SU-DHL-6 (cell line): Measurements from ENCODE around the gene LRTM1.

ENCODE experiments used
- H2AFZ ChIP-seq: fragments of 200-600 bp; sonication (generic); 2 replicates; pipeline ENCODE4 v1.6.1; 2014; ENCODE audit warnings: low read depth, mild to moderate bottlenecking, moderate library complexity, mixed read lengths, antibody characterized with exemption, low read length; ENCODE audit not compliant: severe bottlenecking
- H3F3A ChIP-seq: fragments of 200-600 bp; shearing (Covaris generic); 2 replicates; pipeline ENCODE4 v1.6.0; 2016; ENCODE audit warnings: antibody characterized with exemption, mild to moderate bottlenecking; ENCODE audit not compliant: insufficient read depth
- H3K27ac ChIP-seq: fragments of 200-600 bp; sonication (generic); 2 replicates; pipeline ENCODE4 v1.5.1; 2016; ENCODE audit warnings: low read depth, mild to moderate bottlenecking, low read length, moderate library complexity, mixed read lengths
- H3K27me3 ChIP-seq: fragments of 200-600 bp; sonication (generic), shearing (Covaris generic); 2 replicates; pipeline ENCODE4 v1.6.0; 2014; ENCODE audit warnings: mild to moderate bottlenecking, low read length
- H3K36me3 ChIP-seq: fragments of 200-600 bp; sonication (generic); 2 replicates; pipeline ENCODE4 v1.6.1; 2014; ENCODE audit warnings: mild to moderate bottlenecking, low read length, mixed read lengths
- H3K4me2 ChIP-seq: fragments of 300-600, 200-600 bp; shearing (Covaris generic), sonication (generic); 2 replicates; pipeline ENCODE4 v1.6.0; 2014; ENCODE audit warnings: low read length, low read depth, mild to moderate bottlenecking; ENCODE audit not compliant: poor library complexity, severe bottlenecking
- H3K4me3 ChIP-seq: fragments of 200-600 bp; sonication (generic); 2 replicates; pipeline ENCODE4 v1.5.1; 2014; ENCODE audit warnings: antibody characterized with exemption, low read length, mild to moderate bottlenecking, mixed read lengths; ENCODE audit not compliant: insufficient read depth, poor library complexity, severe bottlenecking
- H3K79me2 ChIP-seq: fragments of 200-600 bp; sonication (generic); 2 replicates; pipeline ENCODE4 v1.6.1; 2014; ENCODE audit warnings: mild to moderate bottlenecking, low read length, moderate library complexity; ENCODE audit not compliant: insufficient read depth
- H3K9ac ChIP-seq: fragments of 200-600 bp; sonication (generic); 2 replicates; pipeline ENCODE4 v1.7.0; 2014; ENCODE audit warnings: mild to moderate bottlenecking, low read length
- H3K9me2 ChIP-seq: fragments of 200-600 bp; sonication (generic); replicated peaks from 2 replicates; pipeline ENCODE4 v1.6.1; 2014; ENCODE audit warnings: low read length; ENCODE audit not compliant: insufficient read depth
- H3K9me3 ChIP-seq: fragments of 200-600 bp; sonication (generic); 2 replicates; pipeline ENCODE4 v1.6.1; 2014; ENCODE audit warnings: low read length, mixed read lengths; ENCODE audit not compliant: insufficient read depth
- H4K20me1 ChIP-seq: fragments of 200-600 bp; sonication (generic); 2 replicates; pipeline ENCODE4 v1.6.1; 2014; ENCODE audit warnings: low read depth, mild to moderate bottlenecking, antibody characterized with exemption, low read length, moderate library complexity, mixed read lengths
- EZH2phosphoT487 ChIP-seq: fragments of 200-600 bp; sonication (generic), shearing (Covaris generic); conservative IDR thresholded peaks from 2 replicates; pipeline ENCODE4 v1.6.1; 2018; ENCODE audit warnings: mild to moderate bottlenecking, antibody characterized with exemption, low read length, moderate library complexity, mixed read lengths
- TF ChIP-seq, protein P1 (sequence below): fragments of 200-600 bp; sonication (generic); IDR thresholded peaks from one replicate; pipeline ENCODE4 v1.5.1; 2017; ENCODE audit warnings: antibody characterized with exemption, mild to moderate bottlenecking, low read length, moderate library complexity; ENCODE audit not compliant: insufficient read depth, poor library complexity, severe bottlenecking

Gene LRTM1

DNA sequence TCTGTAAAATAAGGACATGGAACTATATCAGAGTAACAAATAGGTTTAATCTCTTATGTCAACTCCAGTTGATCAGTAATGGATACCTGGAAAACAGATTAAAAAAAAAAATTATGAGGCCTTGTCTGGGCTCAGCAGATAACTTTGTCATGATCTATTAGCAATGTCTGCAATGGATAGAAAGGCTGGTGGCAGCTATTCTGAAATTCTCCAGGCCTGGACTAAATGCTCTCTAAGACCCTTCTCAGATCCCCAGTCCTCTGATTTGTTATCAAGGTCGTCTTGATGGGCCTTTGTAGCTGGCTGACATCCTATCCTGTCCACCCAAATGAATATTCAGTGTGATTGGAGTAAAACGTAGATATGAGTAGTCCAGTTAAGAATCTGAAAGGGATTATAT, 13.7 kb downstream of the LRTM1 start:
- H3K9ac ChIP-seq, result no peak overlapping the region
- no peak for TF ChIP-seq EZH2phosphoT487
- TF ChIP-seq, protein P1, sequence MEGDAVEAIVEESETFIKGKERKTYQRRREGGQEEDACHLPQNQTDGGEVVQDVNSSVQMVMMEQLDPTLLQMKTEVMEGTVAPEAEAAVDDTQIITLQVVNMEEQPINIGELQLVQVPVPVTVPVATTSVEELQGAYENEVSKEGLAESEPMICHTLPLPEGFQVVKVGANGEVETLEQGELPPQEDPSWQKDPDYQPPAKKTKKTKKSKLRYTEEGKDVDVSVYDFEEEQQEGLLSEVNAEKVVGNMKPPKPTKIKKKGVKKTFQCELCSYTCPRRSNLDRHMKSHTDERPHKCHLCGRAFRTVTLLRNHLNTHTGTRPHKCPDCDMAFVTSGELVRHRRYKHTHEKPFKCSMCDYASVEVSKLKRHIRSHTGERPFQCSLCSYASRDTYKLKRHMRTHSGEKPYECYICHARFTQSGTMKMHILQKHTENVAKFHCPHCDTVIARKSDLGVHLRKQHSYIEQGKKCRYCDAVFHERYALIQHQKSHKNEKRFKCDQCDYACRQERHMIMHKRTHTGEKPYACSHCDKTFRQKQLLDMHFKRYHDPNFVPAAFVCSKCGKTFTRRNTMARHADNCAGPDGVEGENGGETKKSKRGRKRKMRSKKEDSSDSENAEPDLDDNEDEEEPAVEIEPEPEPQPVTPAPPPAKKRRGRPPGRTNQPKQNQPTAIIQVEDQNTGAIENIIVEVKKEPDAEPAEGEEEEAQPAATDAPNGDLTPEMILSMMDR, result no peak
- no peaks in the 10 kb centered on the region for H3K27me3 ChIP-seq
- H3K79me2 ChIP-seq, result no peaks in the 10 kb centered on the region
- no peaks in the 10 kb centered on the region for H3F3A ChIP-seq
- H3K4me3 ChIP-seq, result no peak overlapping the region
- no peak overlapping the region for H3K4me2 ChIP-seq
- H4K20me1 ChIP-seq, result no peaks in the 10 kb centered on the region
- no peaks in the 10 kb centered on the region for H3K36me3 ChIP-seq
- H3K27ac ChIP-seq, result no peak overlapping the region
- H2AFZ ChIP-seq, result no peak overlapping the region
- no peaks in the 10 kb centered on the region for H3K9me2 ChIP-seq
- H3K9me3 ChIP-seq, result no peaks in the 10 kb centered on the region

DNA sequence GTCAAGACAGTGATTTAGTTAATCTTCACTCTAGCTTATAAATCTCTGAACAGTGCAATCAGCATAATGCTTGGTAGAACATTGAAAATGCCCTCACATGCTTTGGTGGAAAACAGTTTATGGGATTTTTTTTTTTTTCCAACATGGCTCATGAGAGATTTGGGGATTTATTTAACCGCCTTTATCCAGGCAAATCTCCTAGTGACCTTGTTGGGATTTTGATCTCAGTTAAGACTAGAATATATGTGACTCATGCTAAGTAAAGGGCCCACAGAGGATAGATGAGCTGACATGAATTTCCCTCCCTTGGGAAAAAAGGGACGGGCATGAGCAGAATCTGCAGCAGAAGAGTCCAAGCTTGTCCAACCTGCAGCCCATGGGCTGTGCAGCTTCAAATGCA, 18.7 kb downstream of the LRTM1 start:
- Histone ChIP-seq H3K27me3 (no peaks in the 10 kb centered on the region), H3K4me3 (no peak overlapping the region), H3K9me2 (no peaks in the 10 kb centered on the region), H3K27ac (no peak overlapping the region), H3K36me3 (no peaks in the 10 kb centered on the region), H2AFZ (no peak overlapping the region), H3K4me2 (no peak overlapping the region), H4K20me1 (no peaks in the 10 kb centered on the region), H3F3A (no peaks in the 10 kb centered on the region), H3K9me3 (no peaks in the 10 kb centered on the region), H3K79me2 (no peaks in the 10 kb centered on the region), H3K9ac (no peak overlapping the region)
- TF ChIP-seq, protein P1, result no peak
- TF ChIP-seq EZH2phosphoT487, result no peak

DNA sequence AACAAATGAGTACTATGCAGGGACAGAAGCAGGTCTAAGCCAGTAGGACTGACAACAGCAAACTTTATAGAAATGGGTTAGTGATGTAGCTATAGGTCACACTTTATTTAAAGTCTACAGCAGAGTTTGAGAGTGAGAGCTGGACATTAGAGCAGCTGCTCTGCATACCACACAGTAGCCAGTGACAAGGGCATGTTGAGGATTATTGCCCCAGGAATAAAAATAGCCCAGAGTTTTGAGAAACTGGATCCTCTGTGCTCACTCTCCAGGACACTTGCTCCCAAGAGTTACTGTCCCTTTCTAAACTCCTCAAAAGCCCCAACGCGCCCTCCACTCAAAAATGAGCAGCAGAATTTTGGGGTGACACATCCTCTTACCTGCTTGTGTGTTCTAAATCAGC, 21.1 kb downstream of the LRTM1 start:
- H4K20me1 ChIP-seq, result no peaks in the 10 kb centered on the region
- H3K9me3 ChIP-seq, result no peaks in the 10 kb centered on the region
- no peak overlapping the region for H3K27ac ChIP-seq
- no peaks in the 10 kb centered on the region for H3K27me3 ChIP-seq
- no peaks in the 10 kb centered on the region for H3F3A ChIP-seq
- TF ChIP-seq EZH2phosphoT487, result no peak
- TF ChIP-seq, protein P1, result no peak
- no peak overlapping the region for H3K4me2 ChIP-seq
- H3K9ac ChIP-seq, result no peak overlapping the region
- no peak overlapping the region for H3K4me3 ChIP-seq
- H3K36me3 ChIP-seq, result no peaks in the 10 kb centered on the region
- H3K9me2 ChIP-seq, result no peaks in the 10 kb centered on the region
- no peaks in the 10 kb centered on the region for H3K79me2 ChIP-seq
- H2AFZ ChIP-seq, result no peak overlapping the region

DNA sequence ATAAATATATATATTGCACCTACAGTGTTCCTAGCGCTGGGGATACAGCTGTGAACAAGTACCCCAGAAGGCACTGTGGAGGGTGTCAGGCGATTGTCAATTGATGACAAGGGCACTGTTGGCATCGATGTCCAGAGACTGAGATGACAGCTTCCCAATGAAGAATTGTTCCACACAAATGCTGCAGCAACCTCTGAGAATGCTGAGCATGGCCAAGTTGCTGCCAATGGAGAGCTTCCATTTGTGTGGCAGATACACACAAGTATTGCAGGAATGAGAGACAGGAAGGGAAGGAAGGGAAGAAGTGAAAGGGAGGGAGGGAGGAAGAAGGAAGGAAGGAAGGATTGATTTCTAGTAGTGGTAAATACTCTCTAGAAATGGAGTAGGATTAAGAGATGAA, 21.9 kb downstream of the LRTM1 start:
- TF ChIP-seq, protein P1, result no peak
- no peak for TF ChIP-seq EZH2phosphoT487
- Histone ChIP-seq H3K9me3 (no peaks in the 10 kb centered on the region), H2AFZ (no peak overlapping the region), H3K36me3 (no peaks in the 10 kb centered on the region), H3K9me2 (no peaks in the 10 kb centered on the region), H3K4me2 (no peak overlapping the region), H3K27me3 (no peaks in the 10 kb centered on the region), H4K20me1 (no peaks in the 10 kb centered on the region), H3K27ac (no peak overlapping the region), H3K9ac (no peak overlapping the region), H3F3A (no peaks in the 10 kb centered on the region), H3K79me2 (no peaks in the 10 kb centered on the region), H3K4me3 (no peak overlapping the region)
